Duodenal mucosa (tissue), 2 donors: Measurements from ENCODE around the gene SNTG2.

Source experiments
- H3K27ac ChIP-seq: one replicate; pipeline ENCODE4 v1.7.0; 2013; ENCODE audit warnings: low read depth, low read length
- H3K27me3 ChIP-seq, 2 donors: one replicate each; pipeline ENCODE4 v1.7.0; 2013; ENCODE audit warnings: low read length in 2 of 2, control low read depth in 1 of 2; ENCODE audit not compliant: insufficient read depth in 2 of 2, control insufficient read depth in 1 of 2
- H3K36me3 ChIP-seq, 2 donors: one replicate each; pipeline ENCODE4 v1.7.0; 2013; ENCODE audit warnings: low read length in 2 of 2, control low read depth in 1 of 2; ENCODE audit not compliant: insufficient read depth in 2 of 2, control insufficient read depth in 1 of 2
- H3K4me1 ChIP-seq, 2 donors: one replicate each; pipeline ENCODE4 v1.7.0; 2013; ENCODE audit warnings: low read length in 2 of 2, control low read depth in 1 of 2; ENCODE audit not compliant: insufficient read depth in 2 of 2, control insufficient read depth in 1 of 2
- H3K4me3 ChIP-seq, 2 donors: one replicate each; pipeline ENCODE4 v1.7.0; 2013; ENCODE audit warnings: low read length in 2 of 2, low read depth in 1 of 2
- H3K9ac ChIP-seq, 2 donors: one replicate each; pipeline ENCODE4 v1.7.0; 2013; ENCODE audit warnings: low read length in 2 of 2, low read depth in 1 of 2
- H3K9me3 ChIP-seq, 2 donors: one replicate each; pipeline ENCODE4 v1.7.0; 2013; ENCODE audit warnings: low read length in 2 of 2, control low read depth in 1 of 2; ENCODE audit not compliant: control insufficient read depth in 1 of 2

SNTG2 gene

DNA sequence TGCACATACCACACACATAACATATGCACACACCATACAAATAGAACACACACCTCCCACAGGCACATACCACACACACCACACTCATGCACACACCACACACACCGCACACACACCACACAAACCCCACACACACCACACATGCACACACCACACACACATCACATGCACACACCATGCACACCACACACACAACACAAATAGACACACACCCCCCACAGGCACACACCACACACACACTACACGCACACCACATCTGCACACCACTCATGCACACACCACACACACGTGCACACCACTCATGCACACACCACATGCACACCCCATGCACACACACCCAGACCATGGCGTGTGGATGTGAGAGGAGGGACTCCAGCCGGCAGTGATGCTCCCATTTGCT, 300.9 kb downstream of the SNTG2 start:
- Histone ChIP-seq H3K9ac (no peak overlapping the region), H3K27ac (no peak overlapping the region), H3K36me3 (no peaks in the 10 kb centered on the region), H3K4me3 (no peak overlapping the region), H3K4me1 (no peaks in the 10 kb centered on the region), H3K27me3 (no peaks in the 10 kb centered on the region), H3K9me3 (no peaks in the 10 kb centered on the region)

DNA sequence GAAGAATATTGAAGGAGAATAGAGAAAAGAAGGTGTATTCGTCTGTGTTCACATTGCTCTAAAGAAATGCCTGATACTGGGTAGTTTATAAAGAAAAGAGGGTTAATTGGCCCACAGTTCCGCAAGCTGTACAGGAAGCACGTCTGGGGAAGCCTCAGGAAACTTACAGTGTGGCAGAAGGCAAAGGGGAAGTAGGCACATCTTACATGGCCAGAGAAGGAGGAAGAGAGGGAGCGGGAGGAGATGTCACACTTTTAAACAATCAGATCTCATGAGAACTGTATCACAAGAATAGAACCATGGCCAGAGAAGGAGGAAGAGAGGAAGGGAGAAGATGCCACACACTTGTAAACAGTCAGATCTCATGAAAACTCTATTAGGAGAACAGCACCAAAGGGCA, 303.0 kb downstream of the SNTG2 start:
- Histone ChIP-seq H3K4me1 (no peaks in the 10 kb centered on the region), H3K36me3 (no peaks in the 10 kb centered on the region), H3K27me3 (no peaks in the 10 kb centered on the region), H3K9me3 (no peaks in the 10 kb centered on the region), H3K9ac (no peak overlapping the region), H3K4me3 (no peak overlapping the region), H3K27ac (no peak overlapping the region)

DNA sequence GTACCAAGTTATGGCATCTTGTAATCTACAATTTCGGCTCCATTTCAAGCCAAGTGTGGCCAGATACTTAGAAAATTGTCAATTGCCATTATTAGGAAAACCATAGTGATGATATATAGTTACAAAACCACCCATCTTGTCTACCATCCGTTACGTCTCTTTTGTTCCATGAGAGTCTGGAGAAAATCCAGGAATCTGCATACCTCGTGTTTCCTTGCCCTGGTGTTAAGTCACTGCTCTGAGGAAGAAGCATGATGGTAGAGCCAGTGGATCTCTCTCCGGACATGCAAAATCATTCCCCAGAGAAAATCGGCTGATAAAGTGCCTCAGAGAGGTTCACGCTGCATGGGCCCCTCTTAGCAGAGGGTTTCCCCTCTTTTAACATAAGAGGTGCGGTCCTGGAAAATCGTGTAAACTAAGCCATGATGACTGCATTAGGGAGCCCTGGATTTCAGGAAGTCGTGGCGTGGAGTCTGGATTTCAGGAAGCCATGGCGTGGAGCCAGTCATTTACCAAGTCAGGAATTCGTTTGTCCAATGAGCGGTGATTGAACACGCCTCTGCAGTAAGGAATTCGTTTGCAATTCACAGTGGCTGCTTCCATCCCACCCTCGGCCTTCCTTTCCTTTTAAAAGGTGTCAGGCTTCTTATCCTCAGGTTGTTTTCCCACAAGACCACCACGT, 304.2 kb downstream of the SNTG2 start:
- H3K27me3 ChIP-seq, result no peaks in the 10 kb centered on the region
- no peaks in the 10 kb centered on the region for H3K9me3 ChIP-seq
- H3K4me1 ChIP-seq, result no peaks in the 10 kb centered on the region
- H3K36me3 ChIP-seq, result no peaks in the 10 kb centered on the region
- no peak overlapping the region for H3K4me3 ChIP-seq
- H3K27ac ChIP-seq, result no peak overlapping the region
- no peak overlapping the region for H3K9ac ChIP-seq

DNA sequence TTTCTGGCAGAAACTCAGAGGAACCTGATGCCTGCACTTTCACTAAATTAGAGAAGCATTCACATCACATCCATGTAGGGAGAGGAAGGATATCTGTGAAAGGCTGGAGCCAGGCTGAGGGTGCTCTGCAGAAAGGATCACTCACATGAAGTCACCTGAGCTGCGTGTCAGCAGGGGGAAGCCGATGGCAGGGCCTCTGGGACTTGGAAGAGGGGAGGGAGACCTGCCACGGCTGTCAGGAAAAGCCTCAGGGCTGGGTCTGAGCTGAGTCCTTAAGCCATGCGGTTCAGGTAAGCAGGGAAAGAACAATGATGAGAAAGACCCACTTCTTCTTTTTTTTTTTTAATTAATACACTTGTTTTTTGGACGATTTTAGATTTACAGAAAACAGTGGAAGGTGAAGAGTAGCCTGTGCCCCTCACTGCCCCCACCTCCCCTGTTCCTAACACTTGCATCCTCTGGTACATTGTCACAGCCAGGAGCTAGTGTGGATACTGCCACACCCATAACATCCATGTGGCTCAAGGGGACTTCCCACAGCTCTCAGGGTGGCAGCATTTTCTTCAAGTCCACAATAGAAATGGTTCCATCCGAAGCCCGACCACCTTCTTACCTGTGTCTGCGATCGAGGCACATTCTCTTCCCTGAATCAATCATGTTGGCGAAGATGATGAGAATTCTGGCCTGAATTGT, 306.1 kb downstream of the SNTG2 start:
- no peaks in the 10 kb centered on the region for H3K27me3 ChIP-seq
- no peaks in the 10 kb centered on the region for H3K4me1 ChIP-seq

DNA sequence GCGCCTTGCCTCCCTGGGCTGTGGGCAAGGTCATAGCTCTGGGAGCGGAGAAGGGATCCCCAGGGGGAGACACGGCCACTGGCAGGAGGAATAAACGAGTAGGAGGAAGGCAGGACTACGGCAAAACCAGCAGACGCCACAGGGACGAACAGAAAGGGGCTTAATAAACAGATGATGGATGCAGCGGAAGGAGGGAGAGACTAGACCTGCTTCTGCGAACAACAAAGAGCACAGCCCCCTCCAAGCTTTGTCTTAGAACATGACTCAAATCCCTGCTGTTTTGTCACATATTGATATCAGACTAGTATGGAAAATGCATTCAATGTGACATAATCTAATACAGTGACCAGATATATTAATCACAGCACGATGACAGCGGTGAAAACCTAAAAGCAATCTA, 306.7 kb downstream of the SNTG2 start:
- Histone ChIP-seq H3K9ac (no peak overlapping the region), H3K27me3 (no peaks in the 10 kb centered on the region), H3K4me1 (no peaks in the 10 kb centered on the region), H3K4me3 (no peak overlapping the region), H3K27ac (no peak overlapping the region), H3K36me3 (no peaks in the 10 kb centered on the region), H3K9me3 (no peaks in the 10 kb centered on the region)

More for the DNA sequence above, 306.1 kb downstream of the SNTG2 start:
- Histone ChIP-seq H3K36me3 (no peaks in the 10 kb centered on the region), H3K9me3 (no peaks in the 10 kb centered on the region), H3K27ac (no peak overlapping the region), H3K9ac (no peak overlapping the region), H3K4me3 (no peak overlapping the region)

DNA sequence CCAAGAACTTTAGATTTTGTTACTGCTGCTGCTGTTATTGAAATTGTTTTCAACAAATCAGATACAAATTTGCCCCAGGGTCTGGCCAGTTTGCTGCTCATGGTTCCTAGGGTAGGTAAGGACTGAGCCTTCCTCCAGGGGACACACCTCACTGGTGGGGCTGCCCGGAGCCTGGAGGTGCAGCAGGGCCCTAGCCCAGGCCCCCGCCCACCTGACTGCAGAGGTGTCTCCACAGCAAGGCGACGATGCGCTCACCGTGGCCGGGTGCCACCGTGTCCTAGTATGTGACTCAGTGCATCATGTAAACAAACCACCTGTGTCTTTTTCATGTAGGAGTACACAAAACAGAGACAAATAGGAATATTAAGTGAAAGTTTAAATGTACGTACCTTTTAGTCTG, 309.1 kb downstream of the SNTG2 start:
- no peaks in the 10 kb centered on the region for H3K9me3 ChIP-seq
- H3K4me3 ChIP-seq, result no peak overlapping the region
- no peak overlapping the region for H3K27ac ChIP-seq
- H3K27me3 ChIP-seq, result no peaks in the 10 kb centered on the region
- no peaks in the 10 kb centered on the region for H3K36me3 ChIP-seq
- no peak overlapping the region for H3K9ac ChIP-seq
- no peaks in the 10 kb centered on the region for H3K4me1 ChIP-seq

DNA sequence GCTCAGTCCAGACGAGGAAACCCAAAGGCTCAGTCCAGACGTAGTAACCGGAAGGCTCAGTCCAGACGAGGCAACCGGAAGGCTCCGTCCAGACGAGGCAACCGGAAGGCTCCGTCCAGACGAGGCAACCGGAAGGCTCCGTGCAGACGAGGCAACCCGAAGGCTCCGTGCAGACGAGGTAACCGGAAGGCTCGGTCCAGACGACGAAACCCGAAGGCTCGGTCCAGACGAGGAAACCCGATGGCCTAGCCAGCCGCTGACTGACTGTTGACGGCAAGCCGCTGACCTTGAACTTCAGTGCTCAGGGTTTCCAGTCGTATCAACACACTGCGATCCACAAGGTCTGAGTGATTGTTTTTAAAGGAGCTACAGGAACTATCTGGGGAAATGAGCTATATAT, 312.0 kb downstream of the SNTG2 start:
- H3K27me3 ChIP-seq, result no peaks in the 10 kb centered on the region
- H3K9ac ChIP-seq, result no peak overlapping the region
- no peaks in the 10 kb centered on the region for H3K36me3 ChIP-seq

DNA sequence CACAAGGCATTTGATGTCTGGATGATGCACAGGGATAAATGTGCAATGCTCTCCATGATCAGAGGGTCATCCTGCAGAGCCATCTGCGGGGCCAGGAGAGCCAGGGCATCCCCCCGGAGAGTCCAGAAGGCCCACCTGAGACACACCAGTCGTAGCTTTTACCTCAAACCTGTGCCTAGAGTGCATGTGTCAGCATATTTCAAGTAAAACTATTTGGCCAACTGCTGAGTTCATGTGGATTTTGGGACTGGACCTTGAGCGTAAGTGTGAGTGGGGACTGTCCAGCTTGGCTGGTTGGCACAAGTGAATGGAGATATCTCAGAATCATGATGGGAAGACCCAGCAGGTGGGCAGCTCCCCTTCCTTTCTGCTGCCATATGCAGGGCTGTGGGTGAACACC, 314.8 kb downstream of the SNTG2 start:
- no peak overlapping the region for H3K4me3 ChIP-seq
- H3K9ac ChIP-seq, result no peak overlapping the region
- H3K27me3 ChIP-seq, result no peaks in the 10 kb centered on the region
- H3K36me3 ChIP-seq, result no peaks in the 10 kb centered on the region
- no peaks in the 10 kb centered on the region for H3K4me1 ChIP-seq
- H3K9me3 ChIP-seq, result no peaks in the 10 kb centered on the region
- H3K27ac ChIP-seq, result no peak overlapping the region

More for the DNA sequence above, 312.0 kb downstream of the SNTG2 start:
- Histone ChIP-seq H3K4me1 (no peaks in the 10 kb centered on the region), H3K9me3 (no peaks in the 10 kb centered on the region), H3K4me3 (no peak overlapping the region), H3K27ac (no peak overlapping the region)

DNA sequence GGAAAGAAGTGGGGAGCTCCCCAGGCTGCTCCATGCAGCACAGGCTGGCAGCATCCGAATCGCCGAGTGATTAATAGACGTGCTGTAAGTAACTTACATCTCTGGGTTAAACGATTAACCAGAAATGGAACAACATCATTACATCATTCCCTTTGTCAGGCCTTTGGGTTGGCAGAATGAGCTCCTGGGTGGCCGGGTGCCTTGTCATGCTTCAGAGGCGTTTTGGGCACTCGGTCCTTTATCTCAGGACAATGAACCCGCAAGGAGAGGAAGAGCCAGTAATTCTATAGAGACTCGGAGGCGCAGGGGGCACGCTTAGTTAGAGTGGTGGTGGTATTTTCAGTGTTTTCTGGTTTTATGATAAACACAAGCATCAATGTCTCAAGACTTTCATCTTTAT, 315.7 kb downstream of the SNTG2 start:
- Histone ChIP-seq H3K27ac (no peak overlapping the region), H3K9me3 (no peaks in the 10 kb centered on the region), H3K4me1 (no peaks in the 10 kb centered on the region), H3K9ac (no peak overlapping the region), H3K4me3 (no peak overlapping the region), H3K36me3 (no peaks in the 10 kb centered on the region), H3K27me3 (no peaks in the 10 kb centered on the region)

DNA sequence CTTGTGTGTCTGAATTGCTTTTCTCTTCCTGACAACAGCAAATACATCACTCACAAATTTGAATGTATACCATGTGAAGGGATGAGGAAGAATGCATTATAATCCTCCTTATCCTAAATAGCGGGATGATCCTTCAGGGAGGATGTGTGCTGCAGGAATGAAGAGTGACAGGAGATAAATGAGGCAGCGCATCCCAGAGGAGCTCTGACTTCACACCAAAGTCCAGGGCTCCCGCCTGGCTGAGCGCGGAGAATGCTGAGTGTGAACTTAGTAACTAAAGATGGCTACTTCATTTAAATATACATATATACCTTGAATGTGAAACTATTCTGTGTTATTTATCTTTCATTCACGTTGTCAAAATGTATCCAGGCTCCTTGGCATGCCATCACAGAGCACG, 317.4 kb downstream of the SNTG2 start:
- Histone ChIP-seq H3K9me3 (peaks cover 2 to 7% of the 10 kb centered on the region in 2 donors), H3K4me1 (no peaks in the 10 kb centered on the region), H3K27me3 (no peaks in the 10 kb centered on the region), H3K27ac (no peak overlapping the region), H3K36me3 (no peaks in the 10 kb centered on the region), H3K4me3 (no peak overlapping the region), H3K9ac (no peak overlapping the region)
